B cell (primary cell): ENCODE data around the gene ZNF280A. TPM values are rescaled to one million over a fixed set of nuclear protein-coding genes. Genes with fewer than 3 reads are reported as not detected.

ENCODE experiments used
- ATAC-seq: fragments of 200-7000 bp; cut with Tn5 transposase; one replicate; pipeline ENCODE4 v1.10.0; 2021; ENCODE audit warnings: low read depth, mild to moderate bottlenecking, moderate number of reproducible peaks, moderate library complexity
- CTCF ChIA-PET: fragments of 350-600 bp; sonication (Branson Sonifier 250); formaldehyde crosslinking; loops from one replicate; lab custom pipeline; 2021; ENCODE audit warnings: antibody characterized with exemption, inconsistent platforms; lab: Charles Lee
- POLR2A ChIA-PET: fragments of 350-600 bp; sonication (Branson Sonifier 250); formaldehyde crosslinking; loops from one replicate; lab custom pipeline; 2021; ENCODE audit warnings: antibody characterized with exemption; lab: Charles Lee
- DNase-seq: peaks from one replicate; pipeline ENCODE4 v3.0.0; 2013
- H2AFZ ChIP-seq: 2 replicates; pipeline ENCODE4 v1.6.1; 2012; ENCODE audit warnings: mild to moderate bottlenecking, low read depth, low read length; ENCODE audit not compliant: insufficient read depth, poor library complexity, severe bottlenecking
- H3K27ac ChIP-seq, 2 donors: 1 replicate in 1 of 2; 2 replicates in 1 of 2; pipeline ENCODE4 v1.5.1; 2012 to 2013; ENCODE audit warnings: low read length in 2 of 2, mild to moderate bottlenecking in 2 of 2, moderate library complexity in 1 of 2
- H3K27me3 ChIP-seq, 4 experiments: fragments of 200-600 bp in 1 of 4; sonication (generic) in 1 of 4; replicated peaks in 1 of 4; 1 replicate in 2 of 4; 2 replicates in 2 of 4; pipeline versions ENCODE4 v1.6.1 to v1.7.0; 2013 to 2016; ENCODE audit warnings: low read length in 3 of 4, mild to moderate bottlenecking in 2 of 4, mixed read lengths in 1 of 4, moderate library complexity in 1 of 4; ENCODE audit not compliant: insufficient read depth in 4 of 4, control insufficient read depth in 3 of 4; ENCODE audit errors: control extremely low read depth in 1 of 4
- H3K36me3 ChIP-seq, 2 experiments: replicated peaks in 1 of 2; 1 replicate in 1 of 2; 2 replicates in 1 of 2; pipeline versions ENCODE4 v1.6.1 to v1.7.1; 2013; ENCODE audit warnings: low read length in 1 of 2; ENCODE audit not compliant: insufficient read depth in 2 of 2, control insufficient read depth in 1 of 2; ENCODE audit errors: control extremely low read depth in 1 of 2, extremely low read depth in 1 of 2
- H3K4me1 ChIP-seq, 2 donors: fragments of 200-600 bp in 1 of 2; sonication (generic) in 1 of 2; 1 replicate in 1 of 2; 2 replicates in 1 of 2; pipeline versions ENCODE4 v1.5.1 to v1.6.1; 2013 to 2017; ENCODE audit warnings: low read length in 2 of 2; ENCODE audit not compliant: control insufficient read depth in 2 of 2, insufficient read depth in 2 of 2
- H3K4me2 ChIP-seq: replicated peaks from 2 replicates; pipeline ENCODE3; 2012; ENCODE audit warnings: mild to moderate bottlenecking, low read depth, low read length; ENCODE audit not compliant: poor library complexity, severe bottlenecking
- H3K4me3 ChIP-seq, 5 experiments: fragments of 200-600 bp in 1 of 5; sonication (generic) in 1 of 5; 1 replicate in 3 of 5; 2 replicates in 2 of 5; pipeline versions ENCODE4 v1.5.1 to v1.7.0; 2011 to 2016; ENCODE audit warnings: low read length in 4 of 5, mild to moderate bottlenecking in 4 of 5, low read depth in 2 of 5, control low read depth in 1 of 5, moderate library complexity in 1 of 5; ENCODE audit not compliant: insufficient read depth in 1 of 5; ENCODE audit errors: control extremely low read depth in 1 of 5, extremely low read depth in 1 of 5
- H3K79me2 ChIP-seq: fragments of 200-600 bp; sonication (generic); one replicate; pipeline ENCODE4 v1.6.0; 2016; ENCODE audit warnings: low read length; ENCODE audit not compliant: control insufficient read depth, insufficient read depth
- H3K9ac ChIP-seq: fragments of 200-600 bp; sonication (generic); 2 replicates; pipeline ENCODE4 v1.6.1; 2017; ENCODE audit warnings: mild to moderate bottlenecking, low read length, moderate library complexity
- H3K9me3 ChIP-seq, 3 donors: one replicate each; pipeline versions ENCODE4 v1.6.1 to v1.7.1; 2013; ENCODE audit warnings: low read length in 2 of 3; ENCODE audit not compliant: control insufficient read depth in 2 of 3, insufficient read depth in 1 of 3; ENCODE audit errors: control extremely low read depth in 1 of 3
- H4K20me1 ChIP-seq: 2 replicates; pipeline ENCODE4 v1.6.0; 2012; ENCODE audit warnings: mild to moderate bottlenecking, low read length; ENCODE audit not compliant: insufficient read depth, control insufficient read depth, poor library complexity, severe bottlenecking
- H3K27ac Mint-ChIP-seq: one replicate; pipeline ENCODE4 v1.8.0; 2021; ENCODE audit warnings: mixed read lengths
- H3K27me3 Mint-ChIP-seq: one replicate; pipeline ENCODE4 v1.8.0; 2021; ENCODE audit warnings: mixed read lengths
- H3K4me1 Mint-ChIP-seq: one replicate; pipeline ENCODE4 v1.8.0; 2021; ENCODE audit warnings: mixed read lengths
- H3K4me3 Mint-ChIP-seq: one replicate; pipeline ENCODE4 v1.8.0; 2021; ENCODE audit warnings: mixed read lengths
- H3K9me3 Mint-ChIP-seq: one replicate; pipeline ENCODE4 v1.8.0; 2022; ENCODE audit warnings: mixed read lengths; ENCODE audit not compliant: insufficient read depth
- EZH2 ChIP-seq: IDR thresholded peaks from 2 replicates; pipeline ENCODE4 v1.6.1; 2012; ENCODE audit warnings: borderline replicate concordance, low read depth, mild to moderate bottlenecking, moderate library complexity, low read length; ENCODE audit not compliant: insufficient read depth, poor library complexity, severe bottlenecking
- WGBS: methylation state at CpG from one replicate; pipeline ENCODE4 v1.1.5; 2013; ENCODE audit warnings: missing lambda C conversion rate; ENCODE audit not compliant: insufficient coverage; 5-methylcytosine and 5-hydroxymethylcytosine counted together
- intact Hi-C: fragments of 100-400 bp; cut with micrococcal nuclease; formaldehyde crosslinking; loops from one replicate; pipeline ENCODE4 v1.10.0; 2022
- polyA plus RNA-seq: library from polyadenylated mRNA; depleted of rRNA; stranded (reverse); fragments of >200 nt; gene quantifications from 2 replicates; pipeline ENCODE4 v1.2.3, GENCODE V29; 2012
- total RNA-seq, 2 donors: library from RNA; stranded (reverse); fragments of 120-200 nt in 1 of 2; gene quantifications; 1 replicate in 1 of 2; 2 replicates in 1 of 2; pipeline versions ENCODE4 v1.2.3 to v1.2.4, GENCODE V29; 2013 to 2022
- TF ChIP-seq, protein P1 (sequence below): fragments of 200-600 bp; IDR thresholded peaks from one replicate; pipeline ENCODE4 v1.8.0; 2022; ENCODE audit warnings: antibody characterized with exemption, mild to moderate bottlenecking

The ZNF280A gene
- total and polyA plus RNA-seq, 2 donors (not counting 1 experiment from before 2014, with no cell fraction given) = not detected

DNA sequence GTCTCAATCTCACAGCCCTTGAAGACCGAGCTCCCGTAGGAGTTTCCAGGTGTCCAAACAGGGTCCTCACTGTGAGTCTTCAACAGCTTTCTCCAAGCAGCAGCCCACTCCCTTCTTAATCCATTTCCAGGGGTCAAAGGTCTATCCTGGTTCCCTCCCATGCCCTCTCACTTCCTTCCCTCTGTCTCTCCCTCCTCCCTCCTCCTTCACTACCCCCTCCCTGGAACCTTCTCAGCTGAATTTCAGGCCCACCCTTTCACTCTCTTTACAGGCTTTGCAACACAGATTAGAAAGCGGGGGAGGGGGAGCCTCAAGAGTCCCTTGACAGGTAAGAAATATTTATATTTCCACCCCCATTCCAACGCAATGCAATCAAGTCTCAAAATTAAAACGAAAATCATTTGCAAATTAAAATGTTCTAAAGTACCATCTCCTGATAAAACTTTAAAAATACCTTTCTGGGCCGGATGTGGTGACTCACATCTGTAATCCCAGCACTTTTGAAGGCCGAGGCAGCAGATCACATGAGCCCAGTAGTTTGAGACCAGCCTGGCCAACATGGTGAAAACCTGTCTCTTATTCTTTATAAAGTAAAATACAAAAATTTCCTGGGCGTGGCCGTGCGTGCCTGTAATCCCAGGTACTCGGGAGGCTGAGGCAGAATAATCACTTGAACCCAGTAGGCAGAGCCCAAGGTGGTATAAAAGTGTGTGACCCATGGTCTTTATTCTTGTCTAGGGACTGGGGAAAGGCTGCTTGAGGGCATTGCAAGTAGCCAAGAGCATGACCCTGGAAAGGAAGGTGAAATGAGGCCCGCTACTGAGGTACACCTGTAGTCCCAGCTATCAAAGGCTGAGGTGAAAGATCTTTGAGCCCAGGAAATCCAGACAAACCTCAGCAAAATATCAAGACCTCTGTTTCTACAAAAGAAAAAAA is 865 bp upstream of the ZNF280A start:
- POLR2A ChIA-PET = no interaction called here
- DNase-seq = no peak
- H3K9ac ChIP-seq = no peak overlapping the region

More for the DNA sequence above, 865 bp upstream of the ZNF280A start:
- Histone ChIP-seq H3K4me2 (no peak overlapping the region), H2AFZ (no peak overlapping the region), H3K4me1 (no peaks in the 10 kb centered on the region), H3K9me3 (no peaks in the 10 kb centered on the region), H3K79me2 (no peaks in the 10 kb centered on the region), H3K36me3 (no peaks in the 10 kb centered on the region), H4K20me1 (no peaks in the 10 kb centered on the region), H3K27me3 (peaks cover 0 to 12% (median 3%) of the 10 kb centered on the region in 4 experiments), H3K4me3 (no peak overlapping the region), H3K27ac (no peak overlapping the region)
- CTCF ChIA-PET = interaction anchor here (1.2 kb wide), 1 partner anchor 41 kb away, joined by 3 read pairs; no protein-coding TSS in a partner anchor
- 78% methylated on average over 5 of the region's 12 CpGs for WGBS
- peaks cover 3% of the 10 kb centered on the region for H3K4me1 Mint-ChIP-seq
- intact Hi-C loops = no loop called here
- no peak overlapping the region for H3K27ac Mint-ChIP-seq
- no peak for TF ChIP-seq EZH2
- TF ChIP-seq, protein P1, sequence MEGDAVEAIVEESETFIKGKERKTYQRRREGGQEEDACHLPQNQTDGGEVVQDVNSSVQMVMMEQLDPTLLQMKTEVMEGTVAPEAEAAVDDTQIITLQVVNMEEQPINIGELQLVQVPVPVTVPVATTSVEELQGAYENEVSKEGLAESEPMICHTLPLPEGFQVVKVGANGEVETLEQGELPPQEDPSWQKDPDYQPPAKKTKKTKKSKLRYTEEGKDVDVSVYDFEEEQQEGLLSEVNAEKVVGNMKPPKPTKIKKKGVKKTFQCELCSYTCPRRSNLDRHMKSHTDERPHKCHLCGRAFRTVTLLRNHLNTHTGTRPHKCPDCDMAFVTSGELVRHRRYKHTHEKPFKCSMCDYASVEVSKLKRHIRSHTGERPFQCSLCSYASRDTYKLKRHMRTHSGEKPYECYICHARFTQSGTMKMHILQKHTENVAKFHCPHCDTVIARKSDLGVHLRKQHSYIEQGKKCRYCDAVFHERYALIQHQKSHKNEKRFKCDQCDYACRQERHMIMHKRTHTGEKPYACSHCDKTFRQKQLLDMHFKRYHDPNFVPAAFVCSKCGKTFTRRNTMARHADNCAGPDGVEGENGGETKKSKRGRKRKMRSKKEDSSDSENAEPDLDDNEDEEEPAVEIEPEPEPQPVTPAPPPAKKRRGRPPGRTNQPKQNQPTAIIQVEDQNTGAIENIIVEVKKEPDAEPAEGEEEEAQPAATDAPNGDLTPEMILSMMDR = no peak
- H3K9me3 Mint-ChIP-seq = no peaks in the 10 kb centered on the region
- H3K27me3 Mint-ChIP-seq = peaks cover 13% of the 10 kb centered on the region
- no peak overlapping the region for H3K4me3 Mint-ChIP-seq
- no peak for ATAC-seq
